IPS-15b (cell line): Measurements from ENCODE around the gene MCM6.
"Not testable (repeated sequence)": the region's sequence is repeated elsewhere in the genome, so short reads cannot be mapped to it uniquely, and the experiment has no call there.

Source experiments
- H3K27me3 ChIP-seq: one replicate; pipeline ENCODE4 v1.6.1; 2013; ENCODE audit warnings: low read length; ENCODE audit not compliant: control insufficient read depth, insufficient read depth
- H3K36me3 ChIP-seq: one replicate; pipeline ENCODE4 v1.6.1; 2013; ENCODE audit warnings: low read length; ENCODE audit not compliant: control insufficient read depth, insufficient read depth
- H3K4me1 ChIP-seq: one replicate; pipeline ENCODE4 v1.6.1; 2013; ENCODE audit warnings: mild to moderate bottlenecking, low read length; ENCODE audit not compliant: control insufficient read depth, insufficient read depth
- H3K4me3 ChIP-seq: one replicate; pipeline ENCODE4 v1.5.1; 2013; ENCODE audit warnings: low read depth, low read length
- H3K9ac ChIP-seq: one replicate; pipeline ENCODE4 v1.6.1; 2013; ENCODE audit warnings: low read depth, mild to moderate bottlenecking, low read length
- H3K9me3 ChIP-seq: one replicate; pipeline ENCODE4 v1.6.1; 2013; ENCODE audit warnings: mild to moderate bottlenecking, low read length; ENCODE audit not compliant: control insufficient read depth, insufficient read depth

Gene MCM6

GRCh38 chr2:135796606-135797005 is 79.6 kb downstream of the MCM6 start:
- H3K9me3 ChIP-seq = peaks cover 5% of the 10 kb centered on the region
- no peaks in the 10 kb centered on the region for H3K36me3 ChIP-seq
- no peaks in the 10 kb centered on the region for H3K4me1 ChIP-seq
- no peak overlapping the region for H3K9ac ChIP-seq
- no peaks in the 10 kb centered on the region for H3K27me3 ChIP-seq
- H3K4me3 ChIP-seq = no peak overlapping the region

DNA sequence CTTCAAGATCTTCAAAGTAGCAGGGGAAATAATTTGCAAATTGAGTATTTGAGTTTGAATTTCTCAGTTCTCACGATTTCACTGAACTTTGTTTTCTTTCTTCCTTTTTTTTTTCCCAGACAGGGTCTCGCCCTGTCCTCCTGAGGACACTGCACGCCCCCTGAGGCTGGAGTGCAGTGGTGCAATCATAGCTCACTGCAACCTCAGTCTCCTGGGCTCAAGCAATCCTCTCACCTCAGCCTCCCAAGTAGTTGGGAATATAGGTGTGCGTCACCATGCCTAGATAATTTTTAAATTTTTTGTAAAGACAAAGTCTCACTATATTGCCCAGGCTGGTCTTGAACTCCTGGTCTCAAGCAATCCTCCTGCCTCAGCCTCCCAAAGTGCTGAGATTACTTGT is 80.6 kb downstream of the MCM6 start:
- H3K9me3 ChIP-seq, H3K9ac ChIP-seq, H3K36me3 ChIP-seq, H3K4me3 ChIP-seq, H3K4me1 ChIP-seq, H3K27me3 ChIP-seq: not testable (repeated sequence)

DNA sequence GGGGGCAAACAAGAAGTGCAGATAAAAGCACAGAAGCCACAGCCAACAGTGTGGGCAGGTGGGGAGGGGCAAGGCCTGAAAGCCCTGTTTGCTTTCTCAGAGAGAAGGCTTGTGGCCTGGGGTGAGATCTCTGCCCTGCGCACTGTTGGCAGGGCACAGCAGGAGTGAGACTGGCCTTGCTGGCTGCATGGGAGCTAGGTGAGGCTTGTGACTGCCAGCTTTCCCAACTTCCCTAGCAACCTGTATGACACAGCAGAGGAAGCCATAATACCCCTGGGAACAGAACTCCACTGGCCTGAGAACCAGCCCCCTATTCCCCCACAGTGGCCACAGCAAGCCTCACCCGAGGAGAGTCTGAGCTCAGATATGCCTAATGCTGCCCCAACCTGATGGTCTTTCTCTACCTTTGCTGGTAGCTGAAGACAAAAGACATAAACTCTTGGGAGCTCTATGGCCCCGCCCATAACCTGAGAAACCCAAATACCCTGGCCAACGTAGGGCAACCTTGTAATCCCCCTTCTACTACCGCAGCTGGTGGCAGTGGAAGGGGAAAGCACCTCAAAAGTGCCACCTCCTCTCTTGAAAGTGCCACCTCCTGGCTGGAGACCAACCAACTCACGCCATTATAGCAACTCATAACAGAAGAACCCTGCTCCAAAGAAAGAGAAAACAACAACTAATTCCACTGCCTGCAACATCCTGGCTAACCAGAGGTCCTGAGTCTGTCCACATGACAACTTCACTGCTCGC is 83.7 kb downstream of the MCM6 start:
- Histone ChIP-seq H3K4me1 (no peaks in the 10 kb centered on the region), H3K4me3 (no peak overlapping the region), H3K9ac (no peak overlapping the region), H3K9me3 (no peaks in the 10 kb centered on the region), H3K36me3 (no peaks in the 10 kb centered on the region), H3K27me3 (no peaks in the 10 kb centered on the region)

- H3K4me3 ChIP-seq = no peak overlapping the region
- H3K27me3 ChIP-seq = no peaks in the 10 kb centered on the region
- no peaks in the 10 kb centered on the region for H3K9me3 ChIP-seq
- H3K9ac ChIP-seq = no peak overlapping the region
- no peaks in the 10 kb centered on the region for H3K36me3 ChIP-seq
- H3K4me1 ChIP-seq = no peaks in the 10 kb centered on the region
These were observed 84.6 kb downstream of the MCM6 start for GRCh38 chr2:135791418-135792190.

- H3K4me1 ChIP-seq = no peaks in the 10 kb centered on the region
- H3K9me3 ChIP-seq = no peaks in the 10 kb centered on the region
These were observed 85.8 kb downstream of the MCM6 start for GRCh38 chr2:135790423-135790822.

More at GRCh38 chr2:135790423-135790822, 85.8 kb downstream of the MCM6 start:
- no peaks in the 10 kb centered on the region for H3K36me3 ChIP-seq
- H3K9ac ChIP-seq = no peak overlapping the region
- no peaks in the 10 kb centered on the region for H3K27me3 ChIP-seq
- no peak overlapping the region for H3K4me3 ChIP-seq
